Vagina (tissue), 2 donors: Measurements from ENCODE around the gene RIC8B.

Source experiments
- CTCF ChIP-seq, 3 experiments: fragments of 450-650 bp in 2 of 3; fragments of 200-600 bp in 1 of 3; sonication (generic) in 1 of 3; IDR thresholded peaks; one replicate each; pipeline ENCODE4 v1.5.1; 2017 to 2019; ENCODE audit warnings: antibody characterized with exemption in 3 of 3, mild to moderate bottlenecking in 2 of 3, moderate library complexity in 2 of 3
- POLR2A ChIP-seq, 2 donors: fragments of 450-650 bp; IDR thresholded peaks; one replicate each; pipeline ENCODE4 v1.6.1; 2017; ENCODE audit warnings: antibody characterized with exemption in 2 of 2, mild to moderate bottlenecking in 2 of 2, moderate library complexity in 2 of 2

DNA sequence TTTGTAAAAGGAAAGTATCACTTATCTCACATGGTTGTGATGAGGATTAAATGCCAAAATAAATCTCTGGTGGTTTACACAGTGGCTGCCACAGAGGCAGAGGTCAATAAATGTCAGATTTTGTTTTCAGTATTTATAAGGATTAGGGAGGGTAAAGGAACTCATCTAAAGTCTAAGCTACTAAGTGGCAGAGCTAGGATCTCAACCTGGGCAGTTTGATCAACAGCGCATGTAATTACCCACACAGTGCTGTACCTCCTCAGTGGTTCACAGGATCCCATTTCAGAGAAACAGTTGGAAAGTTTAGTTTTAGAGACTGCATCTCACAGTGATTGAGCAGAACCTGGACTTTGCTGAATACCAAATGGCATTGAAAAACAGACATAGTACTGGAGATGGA lies 44.9 kb upstream of the RIC8B start:
- TF ChIP-seq POLR2A (IDR thresholded peaks at IDR 0.05) (no peak), CTCF (IDR thresholded peaks at IDR 0.05) (no peak)
